ENCODE measurements around the gene DPT.

DPT gene

GRCh38 chr1:168700575-168701268 lies 28.3 kb downstream of the DPT start:
- no peak for DNase-seq (ENCODE audit: low read depth)

GRCh38 chr1:168698453-168698852 lies 30.6 kb downstream of the DPT start:
- no peak for DNase-seq (ENCODE audit: low read depth)

GRCh38 chr1:168697356-168698126 lies 31.5 kb downstream of the DPT start:
- DNase-seq (ENCODE audit: low read depth), result no peak

- no peak for DNase-seq (ENCODE audit: low read depth)
Observed at GRCh38 chr1:168696125-168696760, 32.8 kb downstream of the DPT start.

- DNase-seq (ENCODE audit: low read depth), result no peak
Observed at GRCh38 chr1:168693872-168694238, 35.2 kb downstream of the DPT start.

- DNase-seq (ENCODE audit: low read depth), result no peak
Observed at GRCh38 chr1:168693197-168693871, 35.7 kb downstream of the DPT start.

GRCh38 chr1:168692472-168692871 lies 36.5 kb downstream of the DPT start:
- no peak for DNase-seq (ENCODE audit: low read depth)

- no peak for DNase-seq (ENCODE audit: low read depth)
Observed at GRCh38 chr1:168691541-168691940, 37.5 kb downstream of the DPT start.

GRCh38 chr1:168689726-168690602 lies 39.0 kb downstream of the DPT start:
- no peak for DNase-seq (ENCODE audit: low read depth)

GRCh38 chr1:168689327-168689657 lies 39.7 kb downstream of the DPT start:
- no peak for DNase-seq (ENCODE audit: low read depth)

- DNase-seq (ENCODE audit: low read depth), result no peak
Observed at GRCh38 chr1:168688644-168689326, 40.2 kb downstream of the DPT start.

GRCh38 chr1:168687816-168688215 lies 41.2 kb downstream of the DPT start:
- DNase-seq (ENCODE audit: low read depth), result no peak

GRCh38 chr1:168686666-168687065 lies 42.3 kb downstream of the DPT start:
- DNase-seq (ENCODE audit: low read depth), result no peak

- no peak for DNase-seq (ENCODE audit: low read depth)
Observed at GRCh38 chr1:168683871-168684270, 45.1 kb downstream of the DPT start.

GRCh38 chr1:168676861-168677260 lies 52.1 kb downstream of the DPT start:
- no peak for DNase-seq (ENCODE audit: low read depth)

GRCh38 chr1:168676029-168676812 lies 52.8 kb downstream of the DPT start:
- DNase-seq (ENCODE audit: low read depth), result no peak

- no peak for DNase-seq (ENCODE audit: low read depth)
Observed at GRCh38 chr1:168673974-168674683, 54.9 kb downstream of the DPT start.

GRCh38 chr1:168672278-168672677 lies 56.7 kb downstream of the DPT start:
- DNase-seq (ENCODE audit: low read depth), result no peak

- no peak for DNase-seq (ENCODE audit: low read depth)
Observed at GRCh38 chr1:168671782-168672181, 57.2 kb downstream of the DPT start.

- DNase-seq (ENCODE audit: low read depth), result no peak
Observed at GRCh38 chr1:168665975-168666374, 63.0 kb downstream of the DPT start.
